Measurements from ENCODE around the gene TRPM1.

TRPM1 gene

DNA sequence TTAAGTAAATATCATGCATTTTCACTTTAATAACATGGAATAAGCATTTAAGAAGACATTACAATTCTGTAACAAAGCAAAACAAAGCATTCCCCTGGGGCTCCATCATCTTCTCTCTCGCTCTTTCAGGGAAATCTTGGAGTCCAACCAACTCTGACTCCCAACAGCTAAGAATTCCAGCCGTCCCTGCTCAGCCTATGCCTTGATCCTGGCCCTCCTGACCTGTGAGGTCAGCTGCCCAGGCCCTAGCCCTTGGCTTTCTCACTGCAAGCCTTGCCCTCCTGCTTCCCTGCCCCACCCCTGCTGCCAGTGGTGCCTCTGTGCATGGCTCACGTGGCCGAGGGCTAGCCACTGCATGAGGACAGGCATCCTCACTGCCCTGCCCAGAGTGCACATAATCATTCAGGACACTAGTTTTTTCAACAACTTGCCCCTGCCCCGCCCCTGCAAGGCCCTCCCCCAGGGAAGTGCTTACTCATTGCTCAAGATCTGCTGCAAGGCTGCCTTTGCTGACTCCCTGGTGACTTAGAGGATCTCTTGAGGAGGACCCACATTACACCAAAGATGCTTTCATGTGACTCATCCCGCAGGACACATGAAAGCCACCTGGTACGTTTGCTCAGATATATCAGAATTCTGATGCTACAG is 147.7 kb downstream of the TRPM1 start:
- Histone ChIP-seq H3K9me3 (ENCODE audit: severe bottlenecking) (peaks cover 5% of the 10 kb centered on the region), H3K27ac (no peak overlapping the region), H3K4me3 (ENCODE audit: low read depth, low read length) (no peak overlapping the region), H3K27me3 (ENCODE audit: insufficient read depth, low read depth, severe bottlenecking) (no peaks in the 10 kb centered on the region), H3K36me3 (peaks cover 78% of the 10 kb centered on the region)
- TF ChIP-seq, protein P1, sequence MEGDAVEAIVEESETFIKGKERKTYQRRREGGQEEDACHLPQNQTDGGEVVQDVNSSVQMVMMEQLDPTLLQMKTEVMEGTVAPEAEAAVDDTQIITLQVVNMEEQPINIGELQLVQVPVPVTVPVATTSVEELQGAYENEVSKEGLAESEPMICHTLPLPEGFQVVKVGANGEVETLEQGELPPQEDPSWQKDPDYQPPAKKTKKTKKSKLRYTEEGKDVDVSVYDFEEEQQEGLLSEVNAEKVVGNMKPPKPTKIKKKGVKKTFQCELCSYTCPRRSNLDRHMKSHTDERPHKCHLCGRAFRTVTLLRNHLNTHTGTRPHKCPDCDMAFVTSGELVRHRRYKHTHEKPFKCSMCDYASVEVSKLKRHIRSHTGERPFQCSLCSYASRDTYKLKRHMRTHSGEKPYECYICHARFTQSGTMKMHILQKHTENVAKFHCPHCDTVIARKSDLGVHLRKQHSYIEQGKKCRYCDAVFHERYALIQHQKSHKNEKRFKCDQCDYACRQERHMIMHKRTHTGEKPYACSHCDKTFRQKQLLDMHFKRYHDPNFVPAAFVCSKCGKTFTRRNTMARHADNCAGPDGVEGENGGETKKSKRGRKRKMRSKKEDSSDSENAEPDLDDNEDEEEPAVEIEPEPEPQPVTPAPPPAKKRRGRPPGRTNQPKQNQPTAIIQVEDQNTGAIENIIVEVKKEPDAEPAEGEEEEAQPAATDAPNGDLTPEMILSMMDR (IDR thresholded peaks at IDR 0.05; ENCODE audit: low read depth, low read length) = no peak
- no peak for DNase-seq

DNA sequence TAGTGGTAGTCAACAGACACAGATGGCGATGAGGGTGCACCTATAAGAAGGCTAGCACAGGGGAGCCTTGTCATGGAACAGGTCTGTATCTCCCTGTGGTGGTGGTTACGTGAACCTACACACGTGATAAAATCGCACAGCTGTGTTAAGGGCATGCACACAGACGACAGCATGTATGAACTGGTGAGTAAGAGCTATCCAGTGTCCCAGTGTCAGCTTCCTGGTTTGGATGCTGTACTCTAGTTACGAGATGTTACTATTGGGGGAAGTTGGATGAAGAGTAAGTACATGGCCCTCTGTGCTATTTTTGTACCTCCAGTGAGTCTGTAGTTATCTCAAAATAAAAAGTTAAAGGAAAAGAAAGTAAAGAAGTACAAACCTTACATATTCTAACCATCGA is 148.3 kb downstream of the TRPM1 start:
- Histone ChIP-seq H3K27me3 (ENCODE audit: insufficient read depth, low read depth, severe bottlenecking) (no peaks in the 10 kb centered on the region), H3K36me3 (peaks cover 78% of the 10 kb centered on the region), H3K9me3 (ENCODE audit: severe bottlenecking) (peaks cover 5% of the 10 kb centered on the region), H3K4me3 (ENCODE audit: low read depth, low read length) (no peak overlapping the region), H3K27ac (no peak overlapping the region)
- no peak for DNase-seq
- TF ChIP-seq, protein P1 (IDR thresholded peaks at IDR 0.05; ENCODE audit: low read depth, low read length) = no peak

All from WERI-Rb-1 (cell line).